ENCODE measurements around the gene DES.
A peak's percentile ranks its signal among the peaks of the same experiment; 100 is the strongest.

DES gene

DNA sequence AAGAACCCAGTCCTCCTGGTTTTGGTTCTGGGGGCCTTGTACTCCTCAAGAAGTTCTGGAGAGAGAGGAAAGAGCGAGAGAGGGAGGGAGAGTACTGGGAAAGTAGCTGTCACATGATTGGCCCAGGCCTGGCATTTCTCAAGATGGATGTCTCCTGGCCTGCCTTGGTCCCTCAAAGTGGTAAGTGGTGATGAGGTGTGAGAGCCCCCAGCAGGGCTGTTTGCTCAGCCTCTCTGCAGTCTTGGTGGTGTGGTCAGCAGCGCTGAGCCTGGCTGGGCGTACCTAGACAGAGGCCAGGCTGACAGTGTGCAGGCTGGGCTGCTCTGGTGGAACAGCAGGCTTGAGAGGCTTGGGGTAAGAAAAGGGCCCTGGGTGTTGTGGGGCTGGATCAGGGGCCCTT lies 19.0 kb downstream of the DES start:
- Histone ChIP-seq H3K9ac (ENCODE audit: insufficient read length) (no peak overlapping the region), H3K4me3 (no peak overlapping the region), H3K36me3 (ENCODE audit: insufficient read depth, low read length) (no peaks in the 10 kb centered on the region), H3K9me3 (ENCODE audit: low read depth, low read length) (no peaks in the 10 kb centered on the region), H3K27ac (no peak overlapping the region)
- DNase-seq (ENCODE audit: low read depth, low spot score) = no peak
- no peak for TF ChIP-seq EZH2 (IDR thresholded peaks at IDR 0.05)
- TF ChIP-seq POLR2AphosphoS5 (IDR thresholded peaks at IDR 0.05; ENCODE audit: borderline replicate concordance, low read depth, low read length) = no peak
- no peak for TF ChIP-seq FOXP2 (optimal IDR thresholded peaks at IDR 0.05; ENCODE audit: control extremely low read depth, extremely low read length, insufficient read depth)

DNA sequence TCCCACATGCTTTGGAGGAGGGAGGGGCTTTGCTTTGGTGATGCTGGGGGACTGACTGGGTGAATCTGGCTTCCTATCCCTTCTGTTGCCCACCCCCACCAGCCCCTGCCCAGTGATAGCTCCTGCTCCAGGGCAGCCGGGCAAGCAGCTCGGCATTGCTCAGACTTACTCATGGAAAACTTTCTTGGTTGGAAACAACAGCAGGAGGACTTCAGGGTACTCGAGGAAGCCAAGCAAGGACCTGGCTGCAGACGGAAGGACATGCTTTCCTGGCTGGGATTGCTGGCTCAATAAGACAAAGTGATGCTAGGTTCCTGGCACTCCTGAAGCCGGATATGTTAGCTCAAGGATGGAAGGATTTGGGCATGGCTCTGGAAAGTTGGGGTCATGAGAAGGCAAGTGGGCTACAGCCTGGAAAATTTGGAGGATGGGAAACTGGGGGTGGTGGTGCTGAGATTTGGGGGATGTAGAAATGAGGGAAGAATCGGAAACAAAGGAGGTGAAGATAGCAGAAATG lies 19.6 kb downstream of the DES start:
- TF ChIP-seq POLR2AphosphoS5 (IDR thresholded peaks at IDR 0.05; ENCODE audit: borderline replicate concordance, low read depth, low read length) (no peak), EZH2 (IDR thresholded peaks at IDR 0.05) (no peak), FOXP2 (optimal IDR thresholded peaks at IDR 0.05; ENCODE audit: control extremely low read depth, extremely low read length, insufficient read depth) (no peak)
- no peaks in the 10 kb centered on the region for H3K36me3 ChIP-seq (ENCODE audit: insufficient read depth, low read length)
- DNase-seq (ENCODE audit: low read depth, low spot score) = no peak
- no peak overlapping the region for H3K9ac ChIP-seq (ENCODE audit: insufficient read length)
- H3K27ac ChIP-seq = no peak overlapping the region
- H3K9me3 ChIP-seq (ENCODE audit: low read depth, low read length) = no peaks in the 10 kb centered on the region
- H3K4me3 ChIP-seq = no peak overlapping the region

DNA sequence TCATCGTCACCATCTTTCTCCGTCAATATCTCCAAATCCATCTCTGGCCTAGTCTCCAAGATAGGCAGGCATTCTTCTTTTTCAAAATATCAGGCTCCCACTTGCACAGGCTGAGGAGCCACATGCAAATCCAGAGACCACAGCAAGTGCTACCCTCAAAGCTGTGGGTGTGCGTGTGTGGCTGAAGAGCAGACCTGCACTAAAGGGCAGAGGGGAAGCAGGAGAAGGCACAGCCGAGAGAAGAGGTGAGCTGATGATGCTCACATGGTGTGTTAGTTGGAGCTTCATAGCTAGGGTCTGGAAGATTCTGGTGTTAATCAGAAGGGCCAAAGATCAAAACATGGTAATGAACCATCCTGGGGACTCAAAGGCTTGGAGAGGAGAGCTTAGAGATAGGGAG lies 20.3 kb downstream of the DES start:
- H3K9me3 ChIP-seq (ENCODE audit: low read depth, low read length) = no peaks in the 10 kb centered on the region
- no peak overlapping the region for H3K9ac ChIP-seq (ENCODE audit: insufficient read length)
- no peaks in the 10 kb centered on the region for H3K36me3 ChIP-seq (ENCODE audit: insufficient read depth, low read length)
- no peak overlapping the region for H3K27ac ChIP-seq
- H3K4me3 ChIP-seq = no peak overlapping the region
- TF ChIP-seq POLR2AphosphoS5 (IDR thresholded peaks at IDR 0.05; ENCODE audit: borderline replicate concordance, low read depth, low read length) = no peak
- no peak for TF ChIP-seq EZH2 (IDR thresholded peaks at IDR 0.05)
- TF ChIP-seq FOXP2 (optimal IDR thresholded peaks at IDR 0.05; ENCODE audit: control extremely low read depth, extremely low read length, insufficient read depth) = no peak
- no peak for DNase-seq (ENCODE audit: low read depth, low spot score)

DNA sequence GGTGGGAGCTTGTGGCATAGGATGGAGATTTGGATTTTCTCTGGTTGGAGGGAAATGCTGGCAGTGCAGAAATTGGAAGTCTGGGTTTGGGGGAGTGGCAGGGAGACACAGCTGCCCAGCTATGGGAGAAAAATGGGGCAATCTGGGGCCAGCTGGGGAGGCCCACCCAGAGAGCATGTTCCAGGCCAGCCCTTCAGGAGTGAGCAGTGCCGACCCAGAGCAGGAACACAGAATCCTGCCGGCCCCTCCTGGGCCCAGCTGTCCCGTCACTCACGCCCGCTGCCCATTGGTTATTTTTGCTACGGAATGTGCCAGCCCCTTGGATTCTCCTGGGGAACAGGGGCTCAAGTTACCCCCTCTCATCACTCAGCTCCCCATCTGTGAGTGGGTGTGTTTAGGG lies 21.3 kb downstream of the DES start:
- DNase-seq (ENCODE audit: low read depth, low spot score) = no peak
- Histone ChIP-seq H3K4me3 (no peak overlapping the region), H3K9me3 (ENCODE audit: low read depth, low read length) (no peaks in the 10 kb centered on the region), H3K36me3 (ENCODE audit: insufficient read depth, low read length) (no peaks in the 10 kb centered on the region), H3K27ac (no peak overlapping the region), H3K9ac (ENCODE audit: insufficient read length) (no peak overlapping the region)
- TF ChIP-seq POLR2AphosphoS5 (IDR thresholded peaks at IDR 0.05; ENCODE audit: borderline replicate concordance, low read depth, low read length) (no peak), FOXP2 (optimal IDR thresholded peaks at IDR 0.05; ENCODE audit: control extremely low read depth, extremely low read length, insufficient read depth) (no peak), EZH2 (IDR thresholded peaks at IDR 0.05) (no peak)

DNA sequence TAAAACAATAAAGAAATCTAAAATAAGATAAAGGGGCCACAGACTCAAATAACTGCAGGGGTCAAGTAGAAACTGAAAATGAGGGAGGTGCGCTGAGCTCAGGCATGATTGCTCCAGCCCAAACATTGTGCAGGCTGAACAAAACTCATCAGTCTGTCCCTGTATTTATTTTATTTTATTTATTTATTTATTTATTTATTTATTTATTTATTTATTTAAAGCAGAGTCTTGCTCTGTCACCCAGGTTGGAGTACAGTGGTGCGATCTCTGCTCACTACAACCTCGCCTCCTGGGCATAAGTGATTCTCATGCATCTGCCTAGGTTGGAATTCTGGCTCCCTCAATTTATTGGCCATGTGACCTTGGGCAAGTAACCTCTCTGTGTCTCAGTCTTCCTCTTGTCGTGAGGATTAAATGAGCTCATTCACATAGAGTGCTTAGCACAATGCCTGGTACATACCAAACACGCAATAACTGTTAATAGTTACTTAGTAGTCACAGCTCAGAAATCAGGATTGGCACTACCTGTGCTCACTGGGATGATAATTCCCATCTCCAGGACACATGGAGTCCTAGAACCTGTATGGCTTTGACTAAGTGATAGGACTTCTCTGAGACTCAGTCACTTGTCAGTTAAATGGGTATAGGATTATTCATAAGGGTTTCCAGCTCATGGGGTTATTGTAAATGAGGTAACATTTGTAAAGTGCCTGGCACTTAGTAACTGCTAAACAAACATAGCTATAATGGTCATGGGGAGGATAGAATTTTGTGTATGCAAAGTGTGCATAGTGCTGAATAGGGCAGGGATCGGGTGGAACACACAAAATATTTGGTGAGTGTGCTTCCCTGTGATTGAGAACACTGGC lies 22.4 kb downstream of the DES start:
- TF ChIP-seq FOXP2 (optimal IDR thresholded peaks at IDR 0.05; ENCODE audit: control extremely low read depth, extremely low read length, insufficient read depth) = no peak
- TF ChIP-seq POLR2AphosphoS5 (IDR thresholded peaks at IDR 0.05; ENCODE audit: borderline replicate concordance, low read depth, low read length) = no peak
- TF ChIP-seq EZH2 (IDR thresholded peaks at IDR 0.05) = no peak
- no peaks in the 10 kb centered on the region for H3K9me3 ChIP-seq (ENCODE audit: low read depth, low read length)
- H3K27ac ChIP-seq = no peak overlapping the region
- no peaks in the 10 kb centered on the region for H3K36me3 ChIP-seq (ENCODE audit: insufficient read depth, low read length)
- DNase-seq (ENCODE audit: low read depth, low spot score) = no peak
- H3K4me3 ChIP-seq = no peak overlapping the region
- H3K9ac ChIP-seq (ENCODE audit: insufficient read length) = no peak overlapping the region

DNA sequence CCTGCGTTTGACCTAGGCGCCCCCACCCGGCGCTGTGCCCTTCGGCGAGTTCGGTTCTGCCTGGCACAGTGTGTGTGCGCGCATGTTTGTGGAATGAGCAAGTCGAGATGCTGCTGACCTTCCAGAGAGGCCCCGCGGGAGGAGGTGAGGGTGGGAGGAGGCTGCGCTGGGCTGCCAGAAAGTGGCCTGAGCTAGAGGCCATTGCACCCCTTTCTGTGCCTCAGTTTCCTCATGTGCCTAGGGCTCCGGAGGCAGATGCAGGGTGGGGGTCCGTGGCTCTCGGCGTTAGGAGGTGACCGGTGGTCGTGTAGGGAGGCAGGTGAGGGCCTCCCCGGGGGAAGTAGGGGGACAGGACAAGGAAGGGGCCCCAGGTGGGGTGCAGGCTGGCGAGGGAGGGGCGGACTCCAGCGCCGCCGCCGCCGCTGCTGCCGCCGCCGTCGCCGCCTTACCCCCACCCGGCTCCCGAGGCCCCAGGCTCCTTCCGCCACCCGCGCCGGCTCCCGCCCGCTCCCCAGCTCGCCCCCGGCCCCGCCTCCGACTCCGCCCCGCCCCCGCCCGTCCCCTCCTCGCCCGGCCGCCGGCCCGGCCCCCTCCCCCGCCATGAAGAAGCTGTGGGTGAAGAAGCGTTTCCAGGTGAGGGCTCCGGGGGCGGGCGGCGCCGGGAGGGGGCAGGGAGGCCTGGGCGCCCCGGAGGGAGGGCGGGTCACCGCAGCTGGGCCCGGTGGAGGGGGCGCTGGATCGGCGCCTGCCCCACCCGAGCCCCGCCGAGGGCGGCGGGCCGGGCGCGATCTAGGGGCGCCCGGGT lies 23.5 kb downstream of the DES start:
- H3K9ac ChIP-seq (ENCODE audit: insufficient read length) = peak overlapping the region; percentile 55
- no peak overlapping the region for H3K27ac ChIP-seq
- no peaks in the 10 kb centered on the region for H3K36me3 ChIP-seq (ENCODE audit: insufficient read depth, low read length)
- H3K4me3 ChIP-seq = peak overlapping the region; percentile 75
- no peaks in the 10 kb centered on the region for H3K9me3 ChIP-seq (ENCODE audit: low read depth, low read length)
- TF ChIP-seq POLR2AphosphoS5 (IDR thresholded peaks at IDR 0.05; ENCODE audit: borderline replicate concordance, low read depth, low read length) (no peak), FOXP2 (optimal IDR thresholded peaks at IDR 0.05; ENCODE audit: control extremely low read depth, extremely low read length, insufficient read depth) (no peak), EZH2 (IDR thresholded peaks at IDR 0.05) (no peak)
- DNase-seq (ENCODE audit: low read depth, low spot score) = no peak

DNA sequence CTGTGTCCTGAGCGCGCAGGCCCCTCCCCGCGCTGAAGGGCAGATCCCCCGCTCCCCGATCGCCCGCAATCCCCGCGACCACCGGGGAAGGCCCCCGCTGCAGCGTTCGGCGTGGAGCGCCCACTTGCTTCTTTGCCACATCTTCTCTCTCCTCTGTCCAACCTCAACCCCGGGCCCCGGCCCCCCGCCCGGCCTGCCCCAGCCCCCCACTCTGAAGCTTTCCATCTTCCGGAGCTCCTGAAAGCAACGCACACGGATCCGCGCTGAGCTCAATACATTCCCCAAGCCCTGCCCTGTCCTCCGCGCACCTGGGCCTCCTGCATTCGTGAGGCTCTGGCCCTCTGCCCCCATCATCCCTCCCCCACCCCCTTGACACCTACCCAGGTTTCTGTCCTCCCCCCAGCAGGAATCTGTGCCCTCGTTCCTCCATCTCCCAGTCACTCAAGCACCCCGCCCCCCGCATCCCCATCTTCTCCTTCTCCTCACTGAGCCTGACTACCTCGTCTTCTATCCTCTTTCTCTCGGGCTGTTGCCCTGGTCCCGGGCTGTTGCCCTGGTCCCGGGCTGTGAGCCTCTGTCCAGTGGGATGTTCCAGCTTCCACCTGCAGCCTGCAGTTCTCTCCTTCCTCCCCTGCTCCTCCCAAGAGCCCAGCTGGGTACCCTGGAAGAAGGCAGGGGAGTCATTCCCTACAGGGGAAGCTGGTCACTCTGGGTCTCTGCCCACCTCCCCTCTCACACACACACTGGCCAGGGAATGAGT lies 24.3 kb downstream of the DES start:
- H3K4me3 ChIP-seq = peak overlapping the region; percentile 75
- H3K9ac ChIP-seq (ENCODE audit: insufficient read length) = peak overlapping the region; percentile 45
- TF ChIP-seq POLR2AphosphoS5 (IDR thresholded peaks at IDR 0.05; ENCODE audit: borderline replicate concordance, low read depth, low read length) = no peak
- no peak for TF ChIP-seq EZH2 (IDR thresholded peaks at IDR 0.05)
- no peak for TF ChIP-seq FOXP2 (optimal IDR thresholded peaks at IDR 0.05; ENCODE audit: control extremely low read depth, extremely low read length, insufficient read depth)
- DNase-seq (ENCODE audit: low read depth, low spot score) = no peak
- no peaks in the 10 kb centered on the region for H3K9me3 ChIP-seq (ENCODE audit: low read depth, low read length)
- H3K36me3 ChIP-seq (ENCODE audit: insufficient read depth, low read length) = no peaks in the 10 kb centered on the region
- no peak overlapping the region for H3K27ac ChIP-seq
